ENCODE measurements around the gene RERE. TPM values are rescaled to one million over a fixed set of nuclear protein-coding genes. Genes with fewer than 3 reads are reported as not detected.

RERE gene
- total and polyA plus RNA-seq, 2 experiments from 2014 or later = 148 to 170 TPM

- Mint-ChIP-seq H3K9me3 (no peaks in the 10 kb centered on the region), H3K36me3 (ENCODE audit: low read depth) (peaks cover 4% of the 10 kb centered on the region; the same call in 1 of the 3 replicates), H3K4me1 (no peaks in the 10 kb centered on the region), H3K27ac (no peak overlapping the region), H3K4me3 (no peak overlapping the region), H3K27me3 (ENCODE audit: insufficient read depth, low read depth, poor library complexity) (peaks cover 4% of the 10 kb centered on the region)
- Histone ChIP-seq H3F3A (replicated peaks; ENCODE audit: low read depth) (no peaks in the 10 kb centered on the region), H3K9me2 (ENCODE audit: insufficient read depth) (no peaks in the 10 kb centered on the region), H4K20me1 (replicated peaks; ENCODE audit: insufficient read depth) (no peaks in the 10 kb centered on the region), H3K27ac (ENCODE audit: low read depth) (no peak overlapping the region), H3K79me2 (replicated peaks; ENCODE audit: insufficient read depth) (no peaks in the 10 kb centered on the region), H3K36me3 (ENCODE audit: insufficient read depth) (no peaks in the 10 kb centered on the region), H3K4me1 (ENCODE audit: insufficient read depth) (no peaks in the 10 kb centered on the region), H3K27me3 (ENCODE audit: insufficient read depth) (no peaks in the 10 kb centered on the region), H3K4me2 (no peak overlapping the region), H2AFZ (no peak overlapping the region), H3K4me3 (no peak overlapping the region)
- DNase-seq (ENCODE audit: low spot score) (no peak), ATAC-seq (no peak)
- TF ChIP-seq ZNF331 (CRISPR knock-in tag; IDR thresholded peaks at IDR 0.05; ENCODE audit: low read depth) = no peak
- no peak for TF ChIP-seq ZNF114 (CRISPR knock-in tag; IDR thresholded peaks at IDR 0.05)
- TF ChIP-seq ZNF462 (CRISPR knock-in tag; IDR thresholded peaks at IDR 0.05) = no peak
Observed at GRCh38 chr1:8342325-8342724, 475.1 kb downstream of the RERE start.

- no peak overlapping the region for H2AFZ ChIP-seq
- no peaks in the 10 kb centered on the region for H3K36me3 ChIP-seq (ENCODE audit: insufficient read depth)
- no peak overlapping the region for H3K27ac ChIP-seq (ENCODE audit: low read depth)
- no peaks in the 10 kb centered on the region for H3K27me3 ChIP-seq (ENCODE audit: insufficient read depth)
- no peaks in the 10 kb centered on the region for H4K20me1 ChIP-seq (replicated peaks; ENCODE audit: insufficient read depth)
- Mint-ChIP-seq H3K4me3 (no peak overlapping the region), H3K27ac (no peak overlapping the region), H3K9me3 (peaks cover 3% of the 10 kb centered on the region; the same call in 1 of the 3 replicates), H3K36me3 (ENCODE audit: low read depth) (peaks cover 7% of the 10 kb centered on the region), H3K4me1 (no peaks in the 10 kb centered on the region), H3K27me3 (ENCODE audit: insufficient read depth, low read depth, poor library complexity) (no peaks in the 10 kb centered on the region)
- H3K4me1 ChIP-seq (ENCODE audit: insufficient read depth) = no peaks in the 10 kb centered on the region
- no peak for TF ChIP-seq ZNF462 (CRISPR knock-in tag; IDR thresholded peaks at IDR 0.05)
- H3K79me2 ChIP-seq (replicated peaks; ENCODE audit: insufficient read depth) = no peaks in the 10 kb centered on the region
- H3K9me2 ChIP-seq (ENCODE audit: insufficient read depth) = no peaks in the 10 kb centered on the region
- no peak overlapping the region for H3K4me3 ChIP-seq
- ATAC-seq = no peak
- DNase-seq (ENCODE audit: low spot score) = no peak
- no peak overlapping the region for H3K4me2 ChIP-seq
- H3F3A ChIP-seq (replicated peaks; ENCODE audit: low read depth) = no peaks in the 10 kb centered on the region
Observed at GRCh38 chr1:8340448-8340847, 477.0 kb downstream of the RERE start.
